ENCODE results near the gene HYDIN. TPM values are rescaled to one million over a fixed set of nuclear protein-coding genes. Genes with fewer than 3 reads are reported as not detected.

The HYDIN gene
- polyA plus RNA-seq, 1 donor from 2014 or later = 2.2 TPM

GRCh38 chr16:70769761-70770160 lies 460.8 kb downstream of the HYDIN start:
- H3K27me3 ChIP-seq (ENCODE audit: insufficient read depth, low read depth, low read length) = no peaks in the 10 kb centered on the region
- H3K27ac ChIP-seq (ENCODE audit: low read length) = no peak overlapping the region

GRCh38 chr16:70769131-70769530 lies 461.4 kb downstream of the HYDIN start:
- H3K9me2 ChIP-seq (ENCODE audit: insufficient read depth, low read length) = no peaks in the 10 kb centered on the region
- TF ChIP-seq EZH2 (IDR thresholded peaks at IDR 0.05; ENCODE audit: borderline replicate concordance, insufficient read depth, low read length, poor library complexity, severe bottlenecking) (no peak), TAF1 (IDR thresholded peaks at IDR 0.05; ENCODE audit: low read depth) (no peak), MXI1 (conservative IDR thresholded peaks at IDR 0.05; ENCODE audit: poor library complexity, severe bottlenecking) (no peak), REST (IDR thresholded peaks at IDR 0.05; ENCODE audit: borderline replicate concordance) (no peak), EP300 (conservative IDR thresholded peaks at IDR 0.05; ENCODE audit: poor library complexity, severe bottlenecking) (no peak), SMC3 (conservative IDR thresholded peaks at IDR 0.05; ENCODE audit: poor library complexity) (no peak), RAD21 (conservative IDR thresholded peaks at IDR 0.05) (no peak)
- no peaks in the 10 kb centered on the region for H3K79me2 ChIP-seq (replicated peaks; ENCODE audit: insufficient read depth, low read length)
- H3K36me3 ChIP-seq (ENCODE audit: insufficient read depth, low read length) = no peaks in the 10 kb centered on the region
- H2AFZ ChIP-seq (ENCODE audit: low read depth, low read length) = no peak overlapping the region
- H3K27me3 ChIP-seq (ENCODE audit: insufficient read depth, low read depth, low read length) = no peaks in the 10 kb centered on the region
- no peaks in the 10 kb centered on the region for H3F3A ChIP-seq (ENCODE audit: insufficient read depth, low read length, poor library complexity, severe bottlenecking)
- no peak overlapping the region for H3K9ac ChIP-seq (ENCODE audit: low read length)
- H3K4me2 ChIP-seq (ENCODE audit: low read length) = no peak overlapping the region
- H4K20me1 ChIP-seq (ENCODE audit: insufficient read depth) = no peaks in the 10 kb centered on the region
- H3K4me3 ChIP-seq (ENCODE audit: low read length) = no peak overlapping the region
- no peaks in the 10 kb centered on the region for H3K9me3 ChIP-seq (ENCODE audit: low read length)
- H3K27ac ChIP-seq (ENCODE audit: low read length) = no peak overlapping the region

More at GRCh38 chr16:70769761-70770160, 460.8 kb downstream of the HYDIN start:
- Histone ChIP-seq H3K4me3 (ENCODE audit: low read length) (no peak overlapping the region), H3K9ac (ENCODE audit: low read length) (no peak overlapping the region), H3K9me3 (ENCODE audit: low read length) (no peaks in the 10 kb centered on the region), H3K79me2 (replicated peaks; ENCODE audit: insufficient read depth, low read length) (no peaks in the 10 kb centered on the region), H3K4me2 (ENCODE audit: low read length) (no peak overlapping the region), H3F3A (ENCODE audit: insufficient read depth, low read length, poor library complexity, severe bottlenecking) (no peaks in the 10 kb centered on the region), H3K9me2 (ENCODE audit: insufficient read depth, low read length) (no peaks in the 10 kb centered on the region), H3K36me3 (ENCODE audit: insufficient read depth, low read length) (no peaks in the 10 kb centered on the region), H2AFZ (ENCODE audit: low read depth, low read length) (no peak overlapping the region), H4K20me1 (ENCODE audit: insufficient read depth) (no peaks in the 10 kb centered on the region)
- TF ChIP-seq RAD21 (conservative IDR thresholded peaks at IDR 0.05) = no peak
- no peak for TF ChIP-seq SMC3 (conservative IDR thresholded peaks at IDR 0.05; ENCODE audit: poor library complexity)
- no peak for TF ChIP-seq REST (IDR thresholded peaks at IDR 0.05; ENCODE audit: borderline replicate concordance)
- no peak for TF ChIP-seq EZH2 (IDR thresholded peaks at IDR 0.05; ENCODE audit: borderline replicate concordance, insufficient read depth, low read length, poor library complexity, severe bottlenecking)
- no peak for TF ChIP-seq POLR2AphosphoS5 (IDR thresholded peaks at IDR 0.05)
- no peak for TF ChIP-seq MXI1 (conservative IDR thresholded peaks at IDR 0.05; ENCODE audit: poor library complexity, severe bottlenecking)
- TF ChIP-seq TAF1 (IDR thresholded peaks at IDR 0.05; ENCODE audit: low read depth) = no peak
- no peak for TF ChIP-seq EP300 (conservative IDR thresholded peaks at IDR 0.05; ENCODE audit: poor library complexity, severe bottlenecking)
- TF ChIP-seq CTCF (IDR thresholded peaks at IDR 0.05; ENCODE audit: poor library complexity, severe bottlenecking) = no peak
